Measurements from ENCODE around the gene HOXD13. TPM values are rescaled to one million over a fixed set of nuclear protein-coding genes. Genes with fewer than 3 reads are reported as not detected.
A peak's percentile ranks its signal among the peaks of the same experiment; 100 is the strongest.

The HOXD13 gene
- total and polyA plus RNA-seq, 5 experiments from 2014 or later = not detected

DNA sequence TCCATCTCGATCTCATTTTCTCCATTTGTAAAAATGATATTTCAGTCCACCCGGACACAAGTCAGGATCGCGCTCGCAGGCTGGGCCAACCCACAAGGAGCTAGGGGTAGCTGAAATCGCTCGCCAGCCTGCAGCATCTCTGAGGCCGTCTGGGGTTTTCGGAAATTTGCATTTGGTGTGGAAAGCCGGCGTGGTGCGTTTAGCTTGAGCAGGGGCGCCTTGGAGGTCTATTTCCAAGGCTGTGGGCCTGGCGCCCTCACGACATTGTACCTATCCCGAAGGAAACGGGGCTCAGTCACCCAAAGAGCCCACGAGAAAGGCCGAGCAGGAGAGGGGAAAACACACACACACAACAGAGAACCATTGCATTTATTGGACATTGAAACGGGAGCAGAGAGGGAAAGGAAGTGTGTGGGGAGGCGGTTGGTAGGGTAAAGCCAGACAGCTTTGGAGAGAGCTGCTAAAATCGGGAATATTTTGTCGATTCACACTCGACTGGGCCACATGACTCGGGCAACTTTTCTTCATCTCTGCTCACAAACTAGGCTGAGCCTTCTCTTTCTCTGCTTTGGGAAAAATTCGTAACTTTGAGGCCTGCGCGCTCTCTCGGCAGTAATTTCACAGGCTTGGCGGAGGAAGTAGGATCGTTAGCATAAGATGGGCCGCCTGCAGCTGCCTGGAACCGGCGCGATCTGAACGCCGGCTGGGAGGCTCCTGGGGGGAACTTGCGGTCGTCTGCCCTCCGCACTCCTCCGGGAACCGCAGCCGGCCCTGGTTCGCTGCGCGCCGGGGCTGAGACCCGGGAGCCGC is 35.9 kb downstream of the HOXD13 start:
- Mint-ChIP-seq H3K27ac (peak overlapping the region in 3 of 10 donors; percentile 19 to 88 (median 71)), H3K36me3 (peaks cover 3 to 10% (median 7%) of the 10 kb centered on the region in 3 donors), H3K9me3 (peaks cover 0 to 13% (median 3%) of the 10 kb centered on the region in 9 donors)

GRCh38 chr2:176128982-176129796 is 36.7 kb downstream of the HOXD13 start, which contains the start of gene HOXD8:
Gene HOXD8, plus strand, starts transcription at chr2:176129705. Its CDS starts 662 bp downstream, at chr2:176130367.
- peak; percentile 15 to 19 for ATAC-seq
- peak within 1 kb of the TSS; percentile 61 to 81 (median 75) for H3K4me3 Mint-ChIP-seq
- peak within 1 kb of the TSS in 4 of 10 donors; percentile 19 to 88 (median 47) for H3K27ac Mint-ChIP-seq
- peaks cover 67 to 88% (median 78%) of the 10 kb centered on the region in 5 donors for H3K27me3 Mint-ChIP-seq
- H3K36me3 Mint-ChIP-seq = peaks cover 3 to 10% (median 7%) of the 10 kb centered on the region in 3 donors
- peaks cover 0 to 22% (median 3%) of the 10 kb centered on the region in 9 donors for H3K9me3 Mint-ChIP-seq
- DNase-seq = no peak
- POLR2A ChIA-PET = no interaction called here
- H3K4me1 Mint-ChIP-seq = peaks cover 10 to 40% (median 32%) of the 10 kb centered on the region in 4 donors

More for the DNA sequence above, 35.9 kb downstream of the HOXD13 start:
- ATAC-seq (no peak), DNase-seq (no peak)
- POLR2A ChIA-PET = no interaction called here
- H3K27me3 Mint-ChIP-seq = peaks cover 65 to 88% (median 78%) of the 10 kb centered on the region in 5 donors
- peak overlapping the region; percentile 39 to 77 (median 68) for H3K4me3 Mint-ChIP-seq
- H3K4me1 Mint-ChIP-seq = peaks cover 12 to 48% (median 38%) of the 10 kb centered on the region in 4 donors

- Mint-ChIP-seq H3K9me3 (peaks cover 0 to 23% (median 3%) of the 10 kb centered on the region in 9 donors), H3K4me3 (peak overlapping the region in 8 of 10 donors; percentile 31 to 77 (median 44)), H3K36me3 (peaks cover 3 to 10% (median 6%) of the 10 kb centered on the region in 3 donors), H3K4me1 (peaks cover 10 to 40% (median 32%) of the 10 kb centered on the region in 4 donors), H3K27ac (no peak overlapping the region), H3K27me3 (peaks cover 68 to 88% (median 79%) of the 10 kb centered on the region in 5 donors)
- peak; percentile 18 to 22 for ATAC-seq
- POLR2A ChIA-PET = no interaction called here
- no peak for DNase-seq
These were observed 37.3 kb downstream of the HOXD13 start for GRCh38 chr2:176129813-176130146.

DNA sequence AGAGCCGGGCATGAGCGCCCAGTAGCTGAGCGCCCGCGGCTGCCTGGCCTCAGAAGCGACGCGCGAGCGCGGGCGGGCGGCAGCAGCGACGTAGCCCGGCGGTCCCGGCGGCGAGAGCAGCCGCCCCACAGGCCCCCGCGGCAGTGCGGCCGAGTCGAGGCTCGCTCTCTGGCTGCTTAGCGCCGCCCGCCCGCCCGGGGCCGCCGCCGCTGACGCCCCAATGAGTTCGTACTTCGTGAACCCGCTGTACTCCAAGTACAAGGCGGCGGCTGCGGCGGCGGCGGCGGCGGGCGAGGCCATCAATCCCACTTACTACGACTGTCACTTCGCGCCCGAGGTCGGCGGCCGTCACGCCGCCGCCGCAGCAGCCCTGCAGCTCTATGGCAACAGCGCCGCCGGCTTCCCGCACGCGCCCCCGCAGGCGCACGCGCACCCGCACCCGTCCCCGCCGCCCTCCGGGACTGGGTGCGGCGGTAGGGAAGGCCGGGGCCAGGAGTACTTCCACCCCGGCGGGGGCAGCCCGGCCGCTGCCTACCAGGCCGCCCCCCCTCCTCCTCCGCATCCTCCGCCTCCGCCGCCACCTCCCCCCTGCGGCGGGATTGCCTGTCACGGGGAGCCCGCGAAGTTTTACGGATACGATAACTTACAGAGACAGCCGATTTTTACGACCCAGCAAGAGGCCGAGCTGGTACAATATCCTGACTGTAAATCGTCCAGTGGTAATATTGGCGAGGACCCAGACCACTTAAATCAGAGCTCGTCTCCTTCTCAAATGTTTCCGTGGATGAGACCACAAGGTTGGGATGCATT is 37.8 kb downstream of the HOXD13 start:
- H3K27me3 Mint-ChIP-seq = peaks cover 68 to 88% (median 80%) of the 10 kb centered on the region in 5 donors
- H3K27ac Mint-ChIP-seq = peak overlapping the region in 1 of 10 donors; percentile 86
- POLR2A ChIA-PET = no interaction called here
- H3K9me3 Mint-ChIP-seq = peaks cover 0 to 28% (median 3%) of the 10 kb centered on the region in 9 donors
- peaks cover 3 to 15% (median 6%) of the 10 kb centered on the region in 3 donors for H3K36me3 Mint-ChIP-seq
- DNase-seq = peak in 3 of 10 donors; percentile 14 to 44 (median 33)
- ATAC-seq = peak; percentile 43 to 48
- peak overlapping the region; percentile 61 to 80 (median 76) for H3K4me3 Mint-ChIP-seq
- peaks cover 10 to 43% (median 33%) of the 10 kb centered on the region in 4 donors for H3K4me1 Mint-ChIP-seq

DNA sequence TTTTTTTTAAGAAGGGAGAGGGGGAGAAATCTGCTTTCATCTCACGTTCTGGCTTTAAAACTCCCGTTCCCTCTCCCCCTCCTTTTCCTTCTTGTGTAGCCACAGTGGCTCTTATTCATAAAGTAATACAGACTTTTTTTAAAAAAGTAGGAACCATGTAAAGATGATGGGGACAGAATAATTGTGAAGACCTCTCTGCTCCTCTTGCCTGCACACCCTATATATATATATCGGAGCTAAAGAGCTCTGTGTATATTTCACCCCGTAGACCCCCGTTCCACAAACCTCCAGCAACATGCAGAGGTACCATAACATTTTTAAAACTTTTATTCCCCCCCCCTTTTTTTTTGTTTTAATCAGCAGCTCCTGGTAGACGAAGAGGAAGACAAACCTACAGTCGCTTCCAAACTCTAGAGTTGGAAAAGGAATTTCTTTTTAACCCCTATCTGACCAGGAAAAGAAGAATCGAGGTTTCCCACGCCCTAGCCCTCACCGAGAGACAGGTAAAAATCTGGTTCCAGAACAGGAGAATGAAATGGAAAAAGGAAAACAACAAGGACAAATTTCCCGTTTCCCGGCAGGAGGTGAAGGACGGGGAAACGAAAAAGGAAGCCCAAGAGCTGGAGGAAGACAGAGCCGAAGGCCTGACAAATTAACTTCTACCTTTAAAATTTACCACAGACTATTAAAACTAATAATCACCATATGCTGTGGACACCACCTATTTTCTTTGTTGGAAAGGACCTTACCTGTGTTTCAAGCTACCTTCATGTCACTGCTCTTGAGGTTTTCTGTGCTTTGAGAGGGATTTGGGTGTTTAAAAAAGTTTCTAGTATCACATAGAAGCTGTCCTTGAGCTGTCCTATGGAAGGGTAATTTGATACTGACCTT is 38.7 kb downstream of the HOXD13 start:
- POLR2A ChIA-PET = interaction anchor here (0.7 to 1.2 kb wide), 2 partner anchors 507 to 732 kb away, joined by 3 to 5 read pairs; no protein-coding TSS in a partner anchor
- Mint-ChIP-seq H3K27ac (peak overlapping the region in 2 of 10 donors; percentile 48 to 86), H3K4me3 (peak overlapping the region; percentile 61 to 80 (median 76)), H3K9me3 (peaks cover 0 to 35% (median 3%) of the 10 kb centered on the region in 9 donors), H3K36me3 (peaks cover 3 to 21% (median 12%) of the 10 kb centered on the region in 3 donors), H3K4me1 (peaks cover 13 to 52% (median 40%) of the 10 kb centered on the region in 4 donors), H3K27me3 (peaks cover 67 to 88% (median 80%) of the 10 kb centered on the region in 5 donors)
- DNase-seq (no peak), ATAC-seq (no peak)

- POLR2A ChIA-PET = interaction anchor here (0.7 to 1.2 kb wide), 2 partner anchors 507 to 732 kb away, joined by 3 to 5 read pairs; no protein-coding TSS in a partner anchor
- peak overlapping the region in 9 of 10 donors; percentile 10 to 89 (median 79) for H3K4me3 Mint-ChIP-seq
- H3K4me1 Mint-ChIP-seq = peaks cover 13 to 53% (median 42%) of the 10 kb centered on the region in 4 donors
These were observed 39.3 kb downstream of the HOXD13 start for GRCh38 chr2:176131848-176132158.

DNA sequence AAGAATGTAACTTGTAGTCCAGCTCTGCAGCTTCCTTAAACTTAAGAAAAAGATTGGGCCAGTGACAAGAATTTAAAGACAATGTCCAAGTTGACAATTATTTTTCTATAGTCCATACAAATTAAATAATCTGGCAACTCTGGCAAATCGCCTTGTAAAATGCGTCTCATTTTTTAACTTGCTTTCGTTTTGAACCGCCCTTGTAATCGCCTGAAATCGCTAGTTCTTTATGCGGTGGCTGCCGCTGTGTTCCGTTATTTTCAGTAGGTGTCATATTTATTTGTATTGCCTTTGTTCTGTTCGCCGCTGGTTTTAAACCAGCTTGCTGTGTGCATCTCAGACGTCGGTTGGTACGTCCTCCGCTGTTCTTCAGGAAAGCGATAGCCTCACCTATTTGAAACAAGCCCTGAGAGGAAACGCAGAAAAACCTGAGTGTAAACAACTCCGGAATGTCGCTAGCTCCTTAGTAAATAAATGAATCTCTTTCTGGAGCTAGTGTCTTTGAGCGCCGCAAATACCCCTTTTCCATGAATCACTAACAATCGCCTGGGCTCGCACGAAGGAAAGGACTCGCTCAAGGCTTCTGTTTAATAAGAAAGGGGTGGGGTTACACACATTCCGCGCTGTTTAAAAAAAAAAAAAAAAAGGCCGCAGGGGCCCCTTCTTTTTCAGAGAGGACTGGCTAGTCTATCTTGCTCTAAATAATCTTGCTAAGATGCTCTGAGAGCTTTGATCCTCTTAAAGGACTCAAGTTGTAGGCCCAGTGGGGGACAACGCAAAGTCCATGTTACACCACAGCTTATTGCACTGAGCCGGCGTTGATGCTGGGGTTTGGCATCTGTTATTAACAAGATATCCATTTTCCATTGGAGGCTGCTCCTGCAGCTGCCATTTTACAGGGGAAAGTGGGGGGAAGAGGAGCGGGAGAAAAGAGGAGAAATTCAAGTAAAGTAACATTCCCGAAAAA is 40.0 kb downstream of the HOXD13 start:
- peak overlapping the region; percentile 56 to 89 (median 81) for H3K4me3 Mint-ChIP-seq
- peak overlapping the region in 1 of 10 donors; percentile 86 for H3K27ac Mint-ChIP-seq
- H3K27me3 Mint-ChIP-seq = peaks cover 65 to 88% (median 77%) of the 10 kb centered on the region in 5 donors
- H3K9me3 Mint-ChIP-seq = peaks cover 0 to 40% (median 3%) of the 10 kb centered on the region in 9 donors
- peaks cover 3 to 21% (median 12%) of the 10 kb centered on the region in 3 donors for H3K36me3 Mint-ChIP-seq
- POLR2A ChIA-PET = interaction anchor here (0.5 to 1.2 kb wide), 4 partner anchors 14 to 731 kb away, joined by 3 to 5 read pairs (median 3); no protein-coding TSS in a partner anchor
- ATAC-seq (no peak), DNase-seq (peak in 1 of 10 donors; percentile 34)
- peaks cover 13 to 50% (median 41%) of the 10 kb centered on the region in 4 donors for H3K4me1 Mint-ChIP-seq

More at GRCh38 chr2:176131848-176132158, 39.3 kb downstream of the HOXD13 start:
- peaks cover 63 to 88% (median 76%) of the 10 kb centered on the region in 5 donors for H3K27me3 Mint-ChIP-seq
- H3K36me3 Mint-ChIP-seq = peaks cover 3 to 21% (median 12%) of the 10 kb centered on the region in 3 donors
- ATAC-seq = no peak
- peak overlapping the region in 1 of 10 donors; percentile 86 for H3K27ac Mint-ChIP-seq
- DNase-seq = no peak
- peaks cover 0 to 37% (median 3%) of the 10 kb centered on the region in 9 donors for H3K9me3 Mint-ChIP-seq

GRCh38 chr2:176133389-176133788 is 40.9 kb downstream of the HOXD13 start:
- Mint-ChIP-seq H3K27ac (no peak overlapping the region), H3K4me3 (peak overlapping the region in 1 of 10 donors; percentile 20), H3K9me3 (peaks cover 0 to 42% (median 4%) of the 10 kb centered on the region in 9 donors), H3K36me3 (peaks cover 3 to 24% (median 17%) of the 10 kb centered on the region in 3 donors), H3K4me1 (peaks cover 12 to 47% (median 37%) of the 10 kb centered on the region in 4 donors), H3K27me3 (peaks cover 64 to 88% (median 77%) of the 10 kb centered on the region in 5 donors)
- ATAC-seq = no peak
- no peak for DNase-seq
- POLR2A ChIA-PET = interaction anchor here (0.6 kb wide), 1 partner anchor 13 kb away, joined by 3 read pairs; no protein-coding TSS in a partner anchor

- Mint-ChIP-seq H3K27ac (no peak overlapping the region), H3K4me3 (peak overlapping the region in 1 of 10 donors; percentile 56), H3K9me3 (peaks cover 0 to 49% (median 8%) of the 10 kb centered on the region in 9 donors), H3K4me1 (peaks cover 11 to 48% (median 37%) of the 10 kb centered on the region in 4 donors), H3K36me3 (peaks cover 4 to 27% (median 18%) of the 10 kb centered on the region in 3 donors), H3K27me3 (peaks cover 66 to 88% (median 79%) of the 10 kb centered on the region in 5 donors)
- POLR2A ChIA-PET = no interaction called here
- ATAC-seq (no peak), DNase-seq (no peak)
These were observed 41.5 kb downstream of the HOXD13 start for GRCh38 chr2:176134035-176134434.
